Measurements from ENCODE around the gene CDH8. TPM values are rescaled to one million over a fixed set of nuclear protein-coding genes. Genes with fewer than 3 reads are reported as not detected.

Gene CDH8
- total and polyA plus RNA-seq, 2 donors (not counting 1 experiment from before 2014, with no cell fraction given), result not detected

DNA sequence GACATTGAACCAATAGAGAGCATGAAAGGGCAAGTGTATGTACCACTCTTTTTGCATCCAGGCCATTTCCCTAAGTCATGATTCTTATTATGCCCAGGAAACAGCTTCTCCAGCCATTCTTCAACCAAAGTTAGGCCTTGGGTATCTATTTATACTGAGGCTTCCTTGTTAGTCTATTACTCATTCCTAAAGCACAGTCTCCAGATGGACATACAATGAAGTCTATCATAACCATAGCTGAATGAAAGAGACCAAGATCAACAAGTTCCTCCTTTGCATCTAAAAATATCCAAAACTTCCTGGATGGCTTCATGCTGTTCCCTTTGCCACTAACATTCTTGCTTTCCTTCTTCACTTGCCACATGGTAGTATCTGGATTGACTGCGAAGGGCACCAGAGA lies 265.9 kb downstream of the CDH8 start:
- no peak overlapping the region for H3K4me2 ChIP-seq (ENCODE audit: extremely low read depth, insufficient read depth, low read length)
- no peaks in the 10 kb centered on the region for H3K79me2 ChIP-seq (ENCODE audit: control insufficient read depth, insufficient read depth, low read length)
- H3K9ac ChIP-seq (ENCODE audit: insufficient read depth, low read length), result no peak overlapping the region
- H4K20me1 ChIP-seq (ENCODE audit: control insufficient read depth, extremely low read depth, insufficient read depth, low read length), result no peaks in the 10 kb centered on the region
- H3K36me3 ChIP-seq (ENCODE audit: control insufficient read depth, insufficient read depth, low read length), result no peaks in the 10 kb centered on the region
- no peaks in the 10 kb centered on the region for H3K9me3 ChIP-seq (ENCODE audit: control insufficient read depth, insufficient read depth, low read depth, low read length)
- no peak overlapping the region for H2AFZ ChIP-seq (ENCODE audit: low read length)
- DNase-seq (ENCODE audit: low read depth in 2 of 2), result no peak
- H3K4me3 ChIP-seq (replicated peaks in 1 of 4; ENCODE audit: control extremely low read depth in 1 of 4, insufficient read depth in 1 of 4, low read depth in 3 of 4, low read length in 4 of 4), result no peak overlapping the region
- TF ChIP-seq, protein P1, sequence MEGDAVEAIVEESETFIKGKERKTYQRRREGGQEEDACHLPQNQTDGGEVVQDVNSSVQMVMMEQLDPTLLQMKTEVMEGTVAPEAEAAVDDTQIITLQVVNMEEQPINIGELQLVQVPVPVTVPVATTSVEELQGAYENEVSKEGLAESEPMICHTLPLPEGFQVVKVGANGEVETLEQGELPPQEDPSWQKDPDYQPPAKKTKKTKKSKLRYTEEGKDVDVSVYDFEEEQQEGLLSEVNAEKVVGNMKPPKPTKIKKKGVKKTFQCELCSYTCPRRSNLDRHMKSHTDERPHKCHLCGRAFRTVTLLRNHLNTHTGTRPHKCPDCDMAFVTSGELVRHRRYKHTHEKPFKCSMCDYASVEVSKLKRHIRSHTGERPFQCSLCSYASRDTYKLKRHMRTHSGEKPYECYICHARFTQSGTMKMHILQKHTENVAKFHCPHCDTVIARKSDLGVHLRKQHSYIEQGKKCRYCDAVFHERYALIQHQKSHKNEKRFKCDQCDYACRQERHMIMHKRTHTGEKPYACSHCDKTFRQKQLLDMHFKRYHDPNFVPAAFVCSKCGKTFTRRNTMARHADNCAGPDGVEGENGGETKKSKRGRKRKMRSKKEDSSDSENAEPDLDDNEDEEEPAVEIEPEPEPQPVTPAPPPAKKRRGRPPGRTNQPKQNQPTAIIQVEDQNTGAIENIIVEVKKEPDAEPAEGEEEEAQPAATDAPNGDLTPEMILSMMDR (conservative IDR thresholded peaks at IDR 0.05 in 1 of 2, IDR thresholded peaks at IDR 0.05 in 1 of 2; ENCODE audit: low read depth in 1 of 2, low read length in 2 of 2), result no peak
- TF ChIP-seq EZH2 (IDR thresholded peaks at IDR 0.05; ENCODE audit: low read length, missing control alignments), result no peak
- H3K4me1 ChIP-seq (ENCODE audit: control insufficient read depth, extremely low read depth, insufficient read depth, low read length), result no peaks in the 10 kb centered on the region
- no peak overlapping the region for H3K27ac ChIP-seq (ENCODE audit: insufficient read depth, low read length)
- H3K27me3 ChIP-seq (ENCODE audit: control insufficient read depth, insufficient read depth, low read length), result no peaks in the 10 kb centered on the region

DNA sequence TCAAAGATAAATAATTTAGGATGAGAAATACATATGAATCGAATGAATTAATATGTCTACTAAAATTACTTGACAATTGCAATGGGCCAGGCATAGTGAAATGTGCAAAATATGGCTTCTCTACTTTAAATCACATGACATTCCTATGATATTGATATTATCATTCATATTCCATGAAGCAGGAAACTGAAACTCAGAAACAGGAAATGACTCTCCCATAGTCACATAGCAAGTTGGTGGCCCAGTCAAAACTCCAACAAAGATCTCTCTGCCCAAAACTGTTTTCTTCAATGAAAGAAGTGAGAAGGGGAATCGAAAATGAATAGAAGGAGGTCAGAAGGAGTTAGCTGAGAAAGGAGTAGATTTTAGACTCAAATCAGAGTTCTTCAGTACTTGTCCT lies 272.2 kb downstream of the CDH8 start:
- no peak overlapping the region for H3K27ac ChIP-seq (ENCODE audit: insufficient read depth, low read length)
- no peak overlapping the region for H3K4me2 ChIP-seq (ENCODE audit: extremely low read depth, insufficient read depth, low read length)
- TF ChIP-seq, protein P1 (conservative IDR thresholded peaks at IDR 0.05 in 1 of 2, IDR thresholded peaks at IDR 0.05 in 1 of 2; ENCODE audit: low read depth in 1 of 2, low read length in 2 of 2), result no peak
- H3K9me3 ChIP-seq (ENCODE audit: control insufficient read depth, insufficient read depth, low read depth, low read length), result no peaks in the 10 kb centered on the region
- H3K36me3 ChIP-seq (ENCODE audit: control insufficient read depth, insufficient read depth, low read length), result no peaks in the 10 kb centered on the region
- no peaks in the 10 kb centered on the region for H3K27me3 ChIP-seq (ENCODE audit: control insufficient read depth, insufficient read depth, low read length)
- H3K4me3 ChIP-seq (replicated peaks in 1 of 4; ENCODE audit: control extremely low read depth in 1 of 4, insufficient read depth in 1 of 4, low read depth in 3 of 4, low read length in 4 of 4), result no peak overlapping the region
- H3K4me1 ChIP-seq (ENCODE audit: control insufficient read depth, extremely low read depth, insufficient read depth, low read length), result no peaks in the 10 kb centered on the region
- no peak overlapping the region for H3K9ac ChIP-seq (ENCODE audit: insufficient read depth, low read length)
- no peaks in the 10 kb centered on the region for H4K20me1 ChIP-seq (ENCODE audit: control insufficient read depth, extremely low read depth, insufficient read depth, low read length)
- no peaks in the 10 kb centered on the region for H3K79me2 ChIP-seq (ENCODE audit: control insufficient read depth, insufficient read depth, low read length)
- no peak for DNase-seq (ENCODE audit: low read depth in 2 of 2)
- H2AFZ ChIP-seq (ENCODE audit: low read length), result no peak overlapping the region

DNA sequence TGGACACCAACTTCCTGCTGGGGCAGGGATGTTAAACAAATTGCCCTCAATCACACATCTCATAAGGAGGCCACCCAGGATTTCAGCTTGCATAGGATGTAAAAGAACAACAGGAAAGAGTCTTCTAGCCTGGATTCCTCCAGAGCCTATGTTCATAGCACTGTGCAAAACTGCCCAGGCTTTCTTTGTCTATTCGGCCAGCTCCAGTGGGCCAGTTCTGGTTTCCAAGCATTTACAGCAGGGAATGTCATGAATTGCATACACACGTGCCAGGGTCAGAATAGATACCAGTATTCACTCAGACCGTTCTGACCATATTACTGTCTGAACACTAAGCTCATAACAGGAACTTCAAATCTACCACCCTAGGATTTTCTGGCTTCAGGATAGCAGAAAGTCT lies 273.2 kb downstream of the CDH8 start:
- Histone ChIP-seq H3K9ac (ENCODE audit: insufficient read depth, low read length) (no peak overlapping the region), H3K36me3 (ENCODE audit: control insufficient read depth, insufficient read depth, low read length) (no peaks in the 10 kb centered on the region), H3K27me3 (ENCODE audit: control insufficient read depth, insufficient read depth, low read length) (no peaks in the 10 kb centered on the region), H3K9me3 (ENCODE audit: control insufficient read depth, insufficient read depth, low read depth, low read length) (no peaks in the 10 kb centered on the region), H2AFZ (ENCODE audit: low read length) (no peak overlapping the region), H3K4me2 (ENCODE audit: extremely low read depth, insufficient read depth, low read length) (no peak overlapping the region), H3K79me2 (ENCODE audit: control insufficient read depth, insufficient read depth, low read length) (no peaks in the 10 kb centered on the region), H3K4me3 (replicated peaks in 1 of 4; ENCODE audit: control extremely low read depth in 1 of 4, insufficient read depth in 1 of 4, low read depth in 3 of 4, low read length in 4 of 4) (no peak overlapping the region), H3K27ac (ENCODE audit: insufficient read depth, low read length) (no peak overlapping the region), H4K20me1 (ENCODE audit: control insufficient read depth, extremely low read depth, insufficient read depth, low read length) (no peaks in the 10 kb centered on the region), H3K4me1 (ENCODE audit: control insufficient read depth, extremely low read depth, insufficient read depth, low read length) (no peaks in the 10 kb centered on the region)
- TF ChIP-seq, protein P1 (conservative IDR thresholded peaks at IDR 0.05 in 1 of 2, IDR thresholded peaks at IDR 0.05 in 1 of 2; ENCODE audit: low read depth in 1 of 2, low read length in 2 of 2), result no peak
- TF ChIP-seq EZH2 (IDR thresholded peaks at IDR 0.05; ENCODE audit: low read length, missing control alignments), result no peak
- no peak for DNase-seq (ENCODE audit: low read depth in 2 of 2)
